Right lobe of liver (tissue), 6 donors: ENCODE data around the gene CAPN10. TPM values are rescaled to one million over a fixed set of nuclear protein-coding genes. Genes with fewer than 3 reads are reported as not detected.

ENCODE experiments used
- ATAC-seq, 4 donors: fragments of 200-7000 bp; cut with Tn5 transposase; one replicate each; pipeline ENCODE4 v1.9.1; 2020; ENCODE audit warnings: mild to moderate bottlenecking in 4 of 4, moderate library complexity in 4 of 4
- DNase-seq, 3 donors: peaks; one replicate each; pipeline ENCODE4 v3.0.0-alpha.2; 2020
- H3K27ac ChIP-seq, 3 donors: fragments of 200-600 bp; one replicate each; pipeline ENCODE4 v1.8.0; 2022
- H3K27me3 ChIP-seq, 2 donors: fragments of 200-600 bp; one replicate each; pipeline ENCODE4 v1.8.0; 2022
- H3K36me3 ChIP-seq, 4 donors: fragments of 200-600 bp; sonication (generic) in 1 of 4; one replicate each; pipeline versions ENCODE4 v1.5.1 to v1.8.0; 2017 to 2022; ENCODE audit warnings: control low read depth in 1 of 4
- H3K4me1 ChIP-seq, 4 donors: fragments of 200-600 bp; sonication (generic) in 1 of 4; one replicate each; pipeline versions ENCODE4 v1.5.1 to v1.8.0; 2017 to 2022; ENCODE audit warnings: control low read depth in 1 of 4
- H3K4me3 ChIP-seq, 3 donors: fragments of 200-600 bp; one replicate each; pipeline ENCODE4 v1.8.0; 2022
- H3K9me3 ChIP-seq, 4 donors: fragments of 200-600 bp; sonication (generic) in 1 of 4; one replicate each; pipeline versions ENCODE4 v1.5.1 to v1.8.0; 2017 to 2022; ENCODE audit warnings: control low read depth in 1 of 4
- POLR2A ChIP-seq: fragments of 450-650 bp; IDR thresholded peaks from one replicate; pipeline ENCODE4 v1.6.1; 2017; ENCODE audit warnings: antibody characterized with exemption, mild to moderate bottlenecking
- WGBS: methylation state at CpG from one replicate; pipeline ENCODE4 v1.1.6; 2018; ENCODE audit warnings: low coverage, low lambda C conversion rate; ENCODE audit not compliant: insufficient coverage; ENCODE audit errors: missing lambda C conversion rate; 5-methylcytosine and 5-hydroxymethylcytosine counted together
- intact Hi-C, 2 donors: fragments of 100-400 bp; cut with DNase I; formaldehyde crosslinking; loops; one replicate each; pipeline versions ENCODE4 v1.11.2 to v1.14.1; 2022
- total RNA-seq, 6 experiments: library from RNA; depleted of rRNA in 2 of 6; stranded (reverse); fragments of >200 nt in 2 of 6; fragmentation: NEBNext Ultra II Directional in 3 of 6; extraction: Animal tissue kit (Norgen Biotek cat#: 25700) in 3 of 6; gene quantifications; one replicate each; pipeline versions ENCODE4 v1.1.0 to v1.2.4, GENCODE V29; 2016 to 2023
- TF ChIP-seq, protein P1 (sequence below), 4 donors: fragments of 200-600 bp in 3 of 4; fragments of 450-650 bp in 1 of 4; IDR thresholded peaks; one replicate each; pipeline versions ENCODE4 v1.5.1 to v1.8.0; 2016 to 2022; ENCODE audit warnings: antibody characterized with exemption in 4 of 4, mild to moderate bottlenecking in 2 of 4
- donor health status: DM: no; HTN: yes; CAD: no.
- donor health status: DM: no; HTN: no; CAD: no.
- donor health status: DM: no; HTN: no; CAD: no.
- donor health status: DM: no; HTN: yes; CAD: no.
- donor health status: DM: no; HTN: yes; CAD: no.

Gene CAPN10
- total RNA-seq, 6 experiments from 2014 or later, result 7.2 to 13.8 (median 9.1) TPM

DNA sequence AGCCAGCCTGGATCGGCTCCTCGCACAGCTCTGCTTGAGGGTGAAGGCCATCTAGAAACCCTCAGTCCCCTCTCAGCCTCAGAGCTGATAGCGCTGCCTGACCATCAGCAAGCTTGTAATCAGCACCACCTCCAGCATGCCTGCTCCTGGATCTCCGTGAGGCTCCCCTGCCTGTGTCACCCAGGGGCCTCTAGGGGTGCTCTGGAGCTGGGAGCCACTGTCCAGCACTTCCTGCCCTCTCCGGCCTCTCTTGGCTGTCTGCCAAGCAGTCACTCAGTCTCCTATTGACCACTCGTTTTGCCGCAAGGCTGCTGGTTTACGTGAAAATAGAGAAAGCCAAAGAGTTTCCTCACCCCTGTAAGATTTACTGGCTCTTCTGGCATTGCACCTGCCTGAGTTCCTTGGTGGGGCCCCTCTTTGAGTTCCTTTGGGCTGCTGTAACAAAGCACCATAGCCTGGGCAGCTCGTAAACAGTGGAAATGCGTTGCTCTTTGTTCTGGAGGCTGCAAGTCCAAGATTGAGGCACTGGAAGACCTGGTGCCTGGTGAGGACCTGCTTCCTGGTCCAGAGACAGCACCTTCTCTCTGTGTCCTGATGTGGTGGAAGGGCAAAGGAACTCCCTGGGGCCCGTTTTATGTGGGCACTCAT lies 17.9 kb downstream of the CAPN10 start:
- 23% methylated on average over 6 of the region's 11 CpGs for WGBS
- Histone ChIP-seq H3K4me1 (peaks cover 0 to 9% (median 3%) of the 10 kb centered on the region in 4 donors), H3K4me3 (no peak overlapping the region), H3K36me3 (no peaks in the 10 kb centered on the region), H3K27ac (peak overlapping the region in 1 of 3 donors; percentile 33), H3K9me3 (no peaks in the 10 kb centered on the region), H3K27me3 (no peaks in the 10 kb centered on the region)
- ATAC-seq (peak; percentile 94 to 97 (median 96)), DNase-seq (peak; percentile 94 to 95 (median 94))
- intact Hi-C loops, result no loop called here
- TF ChIP-seq, protein P1, sequence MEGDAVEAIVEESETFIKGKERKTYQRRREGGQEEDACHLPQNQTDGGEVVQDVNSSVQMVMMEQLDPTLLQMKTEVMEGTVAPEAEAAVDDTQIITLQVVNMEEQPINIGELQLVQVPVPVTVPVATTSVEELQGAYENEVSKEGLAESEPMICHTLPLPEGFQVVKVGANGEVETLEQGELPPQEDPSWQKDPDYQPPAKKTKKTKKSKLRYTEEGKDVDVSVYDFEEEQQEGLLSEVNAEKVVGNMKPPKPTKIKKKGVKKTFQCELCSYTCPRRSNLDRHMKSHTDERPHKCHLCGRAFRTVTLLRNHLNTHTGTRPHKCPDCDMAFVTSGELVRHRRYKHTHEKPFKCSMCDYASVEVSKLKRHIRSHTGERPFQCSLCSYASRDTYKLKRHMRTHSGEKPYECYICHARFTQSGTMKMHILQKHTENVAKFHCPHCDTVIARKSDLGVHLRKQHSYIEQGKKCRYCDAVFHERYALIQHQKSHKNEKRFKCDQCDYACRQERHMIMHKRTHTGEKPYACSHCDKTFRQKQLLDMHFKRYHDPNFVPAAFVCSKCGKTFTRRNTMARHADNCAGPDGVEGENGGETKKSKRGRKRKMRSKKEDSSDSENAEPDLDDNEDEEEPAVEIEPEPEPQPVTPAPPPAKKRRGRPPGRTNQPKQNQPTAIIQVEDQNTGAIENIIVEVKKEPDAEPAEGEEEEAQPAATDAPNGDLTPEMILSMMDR (IDR thresholded peaks at IDR 0.05), result peak; percentile 76 to 90 (median 90)
- no peak for TF ChIP-seq POLR2A

- no peak overlapping the region for H3K4me3 ChIP-seq
Measured at GRCh38 chr2:240604939-240605716, 18.6 kb downstream of the CAPN10 start.

GRCh38 chr2:240605867-240606743 lies 19.6 kb downstream of the CAPN10 start:
- no peaks in the 10 kb centered on the region for H3K36me3 ChIP-seq
- 89% methylated on average over 3 of the region's 12 CpGs for WGBS
- DNase-seq, result peak in 2 of 3 donors; percentile 39 to 40
- ATAC-seq, result no peak
- H3K4me3 ChIP-seq, result no peak overlapping the region
- no peaks in the 10 kb centered on the region for H3K9me3 ChIP-seq
- intact Hi-C loops, result no loop called here
- TF ChIP-seq, protein P1 (IDR thresholded peaks at IDR 0.05), result no peak
- no peak for TF ChIP-seq POLR2A
- no peaks in the 10 kb centered on the region for H3K27me3 ChIP-seq
- peaks cover 0 to 9% (median 3%) of the 10 kb centered on the region in 4 donors for H3K4me1 ChIP-seq
- no peak overlapping the region for H3K27ac ChIP-seq

More at GRCh38 chr2:240604939-240605716, 18.6 kb downstream of the CAPN10 start:
- H3K36me3 ChIP-seq, result no peaks in the 10 kb centered on the region
- no peaks in the 10 kb centered on the region for H3K9me3 ChIP-seq
- intact Hi-C loops, result no loop called here
- peak in 2 of 3 donors; percentile 42 to 52 for DNase-seq
- 76% methylated on average over 3 of the region's 19 CpGs for WGBS
- no peak for ATAC-seq
- no peaks in the 10 kb centered on the region for H3K27me3 ChIP-seq
- H3K4me1 ChIP-seq, result peaks cover 0 to 9% (median 3%) of the 10 kb centered on the region in 4 donors
- no peak overlapping the region for H3K27ac ChIP-seq
- TF ChIP-seq, protein P1 (IDR thresholded peaks at IDR 0.05), result no peak
- TF ChIP-seq POLR2A, result no peak

DNA sequence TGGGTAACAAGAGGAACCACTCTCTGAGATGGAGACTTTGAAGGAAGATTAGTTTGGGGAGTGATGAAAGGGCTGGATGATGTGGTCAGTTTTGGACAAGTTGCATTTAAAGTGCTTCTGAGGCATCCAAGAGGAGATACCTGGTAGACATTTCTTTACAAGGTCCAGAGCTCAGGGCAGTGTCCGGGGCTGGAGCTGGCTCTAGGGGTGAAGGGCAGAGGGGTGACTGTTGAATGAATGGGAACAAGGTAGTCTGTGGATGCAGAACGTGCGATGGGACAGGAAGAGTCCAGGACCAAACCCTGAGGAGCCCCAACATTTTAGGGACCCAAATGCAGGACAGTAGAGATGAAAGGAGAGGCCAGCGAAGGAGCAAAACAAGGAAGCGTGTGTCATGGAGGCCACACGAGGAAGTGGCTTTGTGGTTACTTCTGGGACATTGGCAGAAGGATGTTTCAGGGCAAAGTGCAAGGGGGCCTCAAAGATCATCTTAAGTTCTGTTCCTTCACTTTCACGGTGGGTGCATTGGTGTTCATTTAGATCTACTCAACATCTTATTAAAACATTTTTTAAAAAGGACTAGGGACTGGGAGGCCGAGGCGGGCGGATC lies 25.2 kb downstream of the CAPN10 start:
- DNase-seq, result peak in 1 of 3 donors; percentile 14
- Histone ChIP-seq H3K36me3 (no peaks in the 10 kb centered on the region), H3K27ac (no peak overlapping the region), H3K27me3 (no peaks in the 10 kb centered on the region), H3K4me1 (no peaks in the 10 kb centered on the region), H3K4me3 (no peak overlapping the region), H3K9me3 (no peaks in the 10 kb centered on the region)
- ATAC-seq, result peak in 2 of 4 donors; percentile 21 to 42
- intact Hi-C loops, result no loop called here
- WGBS, result 80% methylated on average over 10 of the region's 10 CpGs
- TF ChIP-seq POLR2A, result no peak
- TF ChIP-seq, protein P1 (IDR thresholded peaks at IDR 0.05), result no peak
